ENCODE measurements around the gene SH2D4B.
A peak's percentile ranks its signal among the peaks of the same experiment; 100 is the strongest.
"Not testable (repeated sequence)": the region's sequence is repeated elsewhere in the genome, so short reads cannot be mapped to it uniquely, and the experiment has no call there.

Gene SH2D4B

GRCh38 chr10:80526218-80526617 lies 11.5 kb upstream of the SH2D4B start:
- no peak for DNase-seq

DNA sequence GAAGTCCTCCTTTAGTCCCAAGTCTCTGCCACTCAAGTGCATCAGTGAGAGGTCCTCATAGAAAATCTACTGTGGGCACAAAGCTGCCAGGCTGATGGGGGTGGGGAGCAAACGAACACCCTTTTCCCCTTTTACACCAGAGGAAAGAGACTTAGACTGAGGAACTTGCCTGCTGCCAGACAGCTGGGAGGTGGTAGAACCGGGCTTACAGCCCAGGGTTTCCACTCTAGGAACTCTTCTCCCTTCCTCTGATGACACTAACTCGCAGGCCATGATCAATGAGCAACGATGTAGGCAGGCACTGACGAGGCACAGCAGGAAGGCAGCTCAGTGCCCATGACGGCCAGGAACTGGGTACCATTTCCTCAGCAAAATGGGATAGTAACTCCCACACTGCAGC lies 11.0 kb upstream of the SH2D4B start:
- DNase-seq: no peak

DNA sequence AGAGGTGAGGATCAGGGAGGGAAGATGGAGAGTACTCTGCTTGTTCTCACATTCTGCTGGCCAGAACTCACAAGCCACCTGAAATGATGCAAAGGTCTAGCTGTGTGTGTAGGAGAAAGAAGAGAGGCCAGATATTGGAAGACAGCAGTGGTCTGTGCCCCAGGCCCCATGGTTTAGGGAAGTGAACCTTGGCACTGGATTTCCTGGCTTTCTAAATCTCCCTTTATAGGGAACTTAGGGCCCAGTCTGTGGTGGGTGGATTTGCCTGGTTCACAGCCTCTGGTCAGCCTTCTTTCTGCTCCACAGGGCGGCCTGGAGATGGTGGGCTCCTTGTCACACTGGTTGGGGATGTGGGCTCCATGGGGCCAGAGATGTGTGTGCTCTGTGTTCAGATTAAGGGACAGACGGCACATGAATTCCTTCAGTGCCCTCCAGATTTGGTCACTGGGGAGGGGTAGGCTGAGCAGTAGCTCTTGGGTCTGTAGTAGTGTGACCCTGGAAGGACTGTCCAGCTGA lies 9.5 kb upstream of the SH2D4B start:
- no peak for DNase-seq

GRCh38 chr10:80528901-80529300 lies 8.8 kb upstream of the SH2D4B start:
- DNase-seq: no peak

- DNase-seq: no peak
These were observed 8.1 kb upstream of the SH2D4B start for GRCh38 chr10:80529604-80530003.

GRCh38 chr10:80530251-80530650 lies 7.5 kb upstream of the SH2D4B start:
- peak; percentile 25 for DNase-seq

GRCh38 chr10:80530816-80531215 lies 6.9 kb upstream of the SH2D4B start:
- no peak for DNase-seq

- no peak for DNase-seq
These were observed 5.1 kb upstream of the SH2D4B start for GRCh38 chr10:80532571-80532970.

- DNase-seq: not testable (repeated sequence)
These were observed 3.6 kb upstream of the SH2D4B start for GRCh38 chr10:80534059-80534458.

DNA sequence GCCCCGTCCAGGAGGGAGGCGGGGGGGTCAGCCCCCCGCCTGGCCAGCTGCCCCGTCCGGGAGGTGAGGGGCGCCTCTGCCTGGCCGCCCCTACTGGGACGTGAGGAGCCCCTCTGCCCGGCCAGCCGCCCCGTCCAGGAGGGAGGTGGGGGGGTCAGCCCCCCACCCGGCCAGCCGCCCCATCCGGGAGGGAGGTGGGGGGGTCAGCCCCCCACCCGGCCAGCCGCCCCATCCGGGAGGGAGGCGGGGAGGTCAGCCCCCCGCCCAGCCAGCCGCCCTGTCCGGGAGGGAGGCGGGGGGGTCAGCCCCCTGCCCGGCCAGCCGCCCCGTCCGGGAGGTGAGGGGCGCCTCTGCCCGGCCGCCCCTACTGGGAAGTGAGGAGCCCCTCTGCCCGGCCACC lies 3.1 kb upstream of the SH2D4B start:
- not testable (repeated sequence) for DNase-seq

DNA sequence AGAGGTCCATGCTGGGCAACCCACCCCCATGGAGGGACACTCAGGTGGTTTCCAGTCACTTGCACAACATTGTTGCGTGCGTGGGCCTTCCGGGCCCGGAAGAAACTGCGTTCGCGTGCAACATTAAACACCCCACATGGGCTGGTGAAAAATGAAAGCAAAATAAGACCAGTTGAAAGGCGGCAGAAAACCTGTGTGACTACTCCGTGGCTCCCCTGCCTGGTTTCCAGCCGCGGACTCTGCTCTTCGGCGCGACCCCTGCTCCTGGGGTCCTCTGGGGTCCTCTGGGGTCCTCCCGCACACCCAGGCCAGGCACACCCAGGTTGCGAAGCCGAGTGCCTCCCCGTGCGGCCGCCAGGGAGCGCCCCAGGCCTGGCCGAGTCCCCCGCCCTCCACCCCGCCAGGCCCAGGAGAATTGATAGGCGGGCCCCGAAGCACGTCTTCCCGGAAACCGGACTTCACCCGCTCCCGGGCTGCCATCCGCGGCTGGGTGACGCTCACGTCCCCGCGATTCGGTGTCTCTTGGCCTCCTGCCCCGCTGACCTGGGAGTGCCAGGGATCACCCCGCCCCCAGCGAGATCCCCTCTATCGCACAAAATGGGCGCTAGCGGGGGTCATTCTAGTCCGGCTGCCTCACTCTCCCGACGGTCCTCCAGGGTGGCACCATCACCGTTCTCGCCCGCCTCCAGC lies 1.9 kb upstream of the SH2D4B start:
- DNase-seq: no peak

GRCh38 chr10:80536361-80536835 lies 1.3 kb upstream of the SH2D4B start:
- no peak for DNase-seq

DNA sequence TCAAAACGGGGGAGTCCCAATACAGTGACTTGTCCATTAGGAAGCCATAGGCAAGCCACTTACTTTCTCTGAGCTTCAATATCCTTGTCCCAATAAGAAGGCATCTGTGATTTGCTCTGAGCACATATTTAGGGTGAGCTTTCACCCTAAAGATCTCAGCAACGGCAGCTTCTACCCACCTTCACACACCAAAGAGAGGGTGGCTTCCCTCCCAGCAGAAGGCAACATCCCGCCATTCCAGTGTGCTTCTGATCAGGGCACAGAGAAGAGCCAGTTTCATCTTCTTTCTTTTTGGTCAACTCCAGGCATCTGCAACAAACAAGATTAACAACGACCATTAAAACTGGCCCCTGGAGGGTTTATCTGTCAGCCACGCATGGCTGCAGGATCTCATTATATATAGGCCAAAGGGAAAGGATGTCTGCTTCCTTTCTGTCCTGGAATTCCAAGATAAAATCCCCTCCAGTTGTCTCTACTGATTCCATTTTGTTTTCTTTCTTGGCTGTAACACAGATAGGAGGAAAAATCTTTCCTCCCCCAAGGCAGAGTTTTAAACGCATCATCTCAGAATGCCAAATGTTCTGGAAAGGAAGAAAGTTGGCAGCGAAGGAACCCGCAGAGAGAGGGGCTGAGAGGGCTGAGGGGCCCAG lies 491 bp upstream of the SH2D4B start:
- DNase-seq: no peak

GRCh38 chr10:80538481-80539185 lies 931 bp downstream of the SH2D4B start:
- DNase-seq: no peak

GRCh38 chr10:80539421-80540031 lies 1.8 kb downstream of the SH2D4B start:
- DNase-seq: no peak

- DNase-seq: no peak
These were observed 2.4 kb downstream of the SH2D4B start for GRCh38 chr10:80540136-80540535.

DNA sequence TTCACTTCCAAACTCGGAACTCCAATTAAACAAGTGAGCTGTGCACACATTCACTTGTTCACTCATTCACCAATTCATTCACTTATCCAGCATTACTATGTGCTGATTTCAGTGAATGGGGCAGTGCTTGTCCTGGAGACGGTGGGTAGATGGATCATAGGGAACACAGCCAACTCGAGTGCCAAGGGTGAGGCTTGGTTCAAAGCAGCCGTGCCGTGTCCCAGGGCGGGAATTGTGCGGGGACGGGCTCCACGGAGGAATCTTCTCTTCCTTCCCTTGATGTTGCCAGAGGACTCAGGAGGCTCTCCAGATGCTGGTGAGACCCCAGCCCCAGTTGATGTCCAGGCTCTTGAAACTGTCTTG lies 2.9 kb downstream of the SH2D4B start:
- DNase-seq: no peak

DNA sequence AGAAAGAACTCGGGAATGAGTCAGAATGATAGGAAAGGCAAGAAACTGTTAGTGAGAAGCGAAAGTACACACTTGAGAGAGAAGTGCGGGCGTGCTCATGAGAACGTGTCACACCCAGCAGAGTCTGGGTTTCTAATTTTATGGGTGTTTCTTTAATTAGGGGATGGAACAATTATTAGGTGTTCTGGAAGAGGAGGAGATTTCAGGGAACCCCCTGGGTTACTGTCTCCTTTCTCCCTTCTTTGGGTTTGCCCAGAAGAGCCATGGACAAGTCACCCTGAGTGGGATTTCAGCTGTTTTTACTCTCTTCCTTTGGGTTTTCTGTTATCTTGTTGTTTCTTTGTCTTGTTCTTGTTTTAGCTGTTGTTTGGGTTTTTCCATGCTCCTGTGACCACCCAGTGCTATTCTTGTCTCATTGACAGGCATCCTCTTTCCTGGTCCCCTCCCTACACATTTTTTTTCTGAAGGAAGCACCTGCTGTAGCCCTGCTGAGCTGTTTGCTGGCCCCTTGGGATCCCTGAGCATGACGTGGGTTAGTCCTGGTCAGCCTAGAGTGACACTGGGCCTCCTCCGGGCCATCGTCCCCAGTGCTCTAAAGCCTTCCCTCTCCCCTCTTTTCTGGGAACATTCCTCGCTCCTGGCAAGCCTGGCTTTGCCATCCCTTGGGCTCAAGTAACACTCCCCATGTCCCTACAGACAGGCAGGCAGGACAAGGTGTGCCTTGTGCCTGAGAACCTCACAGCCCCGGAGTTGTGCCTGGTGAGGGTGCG lies 3.5 kb downstream of the SH2D4B start:
- no peak for DNase-seq

DNA sequence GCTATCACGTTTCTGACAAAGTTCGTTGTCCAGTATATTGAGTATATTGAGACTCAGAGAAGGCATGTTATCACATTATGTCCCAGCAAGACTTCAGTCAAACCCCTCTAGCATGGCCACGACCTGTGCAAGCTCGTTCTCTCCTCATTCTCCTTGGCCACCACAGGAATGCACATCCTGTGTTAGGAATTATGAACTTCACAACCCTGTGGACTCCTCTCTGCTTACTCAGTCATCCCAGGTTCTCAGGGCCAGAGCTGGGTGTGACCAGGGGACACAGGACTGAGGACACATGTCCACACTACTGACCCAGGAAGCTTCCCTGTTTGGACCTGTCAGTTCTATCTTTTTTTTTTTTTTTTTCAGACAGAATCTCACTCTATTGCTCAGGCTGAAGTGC lies 4.4 kb downstream of the SH2D4B start:
- no peak for DNase-seq

- no peak for DNase-seq
These were observed 5.1 kb downstream of the SH2D4B start for GRCh38 chr10:80542652-80543318.

GRCh38 chr10:80543319-80543672 lies 5.6 kb downstream of the SH2D4B start:
- DNase-seq: not testable (repeated sequence)

- DNase-seq: no peak
These were observed 6.7 kb downstream of the SH2D4B start for GRCh38 chr10:80544316-80544953.
